Measurements from ENCODE around the gene RFX3. TPM values are rescaled to one million over a fixed set of nuclear protein-coding genes. Genes with fewer than 3 reads are reported as not detected.

RFX3 gene
- total and polyA plus RNA-seq, 2 of the 13 experiments (the other 11 are each of a cell fraction or from before 2014, with no cell fraction given) = 2.7 to 5.3 TPM

DNA sequence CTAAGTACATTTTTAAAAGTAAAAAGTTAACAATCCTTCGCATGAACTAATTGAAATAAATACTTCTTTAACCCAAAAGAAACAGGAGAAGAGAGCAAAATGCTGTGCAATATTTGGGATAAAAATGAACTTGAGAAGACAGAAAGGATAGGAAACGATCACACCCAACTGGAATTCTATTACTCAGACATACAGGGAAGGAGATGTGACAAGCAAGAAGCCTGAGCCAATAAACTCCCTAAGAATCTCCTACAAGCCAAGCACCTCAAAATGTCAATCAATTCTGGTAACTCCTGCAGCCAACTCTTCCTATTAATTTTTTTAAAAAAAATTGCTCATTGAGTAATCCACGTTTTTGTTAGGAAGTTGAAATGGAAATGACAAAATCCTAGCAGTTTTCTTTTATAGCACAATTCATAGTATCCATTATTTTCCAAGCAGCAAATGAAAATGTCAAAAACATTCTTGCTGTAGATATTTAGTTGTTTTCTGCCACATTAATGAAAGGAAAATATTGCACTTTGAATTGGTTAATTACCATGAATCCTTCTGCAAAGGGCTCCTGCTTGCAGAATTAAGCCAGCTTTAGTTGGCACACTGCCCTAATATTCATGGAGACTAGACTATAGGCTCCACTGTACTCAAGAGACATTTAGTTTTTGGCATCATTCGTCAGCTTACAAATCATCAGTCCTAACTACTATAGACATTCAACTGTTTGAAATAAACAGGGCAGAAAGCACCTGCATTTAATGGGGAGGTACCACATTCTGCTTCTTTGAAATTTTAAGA, 89.0 kb downstream of the RFX3 start:
- Histone ChIP-seq H3K9me3 (ENCODE audit: low read length) (no peaks in the 10 kb centered on the region), H3K79me2 (ENCODE audit: insufficient read depth, low read length) (no peaks in the 10 kb centered on the region), H3K27ac (ENCODE audit: extremely low read length, insufficient read depth, low read length) (no peak overlapping the region), H2AFZ (ENCODE audit: low read length) (no peak overlapping the region), H3K4me1 (ENCODE audit: insufficient read depth, low read length) (no peaks in the 10 kb centered on the region), H3K27me3 (ENCODE audit: control insufficient read depth in 1 of 2, insufficient read depth in 2 of 2, low read length in 2 of 2) (no peaks in the 10 kb centered on the region; a peak in 1 of 5 replicates), H3K9ac (ENCODE audit: insufficient read depth, low read depth, low read length) (no peak overlapping the region), H3K36me3 (replicated peaks in 1 of 2; ENCODE audit: control insufficient read depth in 1 of 2, insufficient read depth in 2 of 2, low read length in 2 of 2) (no peaks in the 10 kb centered on the region), H4K20me1 (ENCODE audit: insufficient read depth, low read length) (no peaks in the 10 kb centered on the region; the same call in 1 of the 2 replicates), H3K4me3 (replicated peaks in 1 of 3; ENCODE audit: insufficient read depth in 1 of 3, low read depth in 2 of 3, low read length in 3 of 3) (no peak overlapping the region), H3K4me2 (ENCODE audit: low read depth, low read length) (no peak overlapping the region)
- in situ Hi-C loops (cut with HindIII; ENCODE audit: extremely low pct_ligation_motif_present, low pct_unique_long_range_greater_than_20kb) (loop anchor here (25.0 kb wide), 1 partner anchor 575 kb away; no protein-coding TSS in a partner anchor), intact Hi-C loops (cut with micrococcal nuclease; ENCODE audit: unreplicated experiment) (no loop called here)
- BruUV-seq (replicated peaks) = no TSS peak
- WGBS (ENCODE audit: low lambda C conversion rate) = 91% methylated on average over 4 of the region's 4 CpGs
- TF ChIP-seq ZNF343 (CRISPR knock-in tag; IDR thresholded peaks at IDR 0.05) (no peak), ZNF777 (CRISPR knock-in tag; IDR thresholded peaks at IDR 0.05) (no peak), GATAD2A (CRISPR knock-in tag; IDR thresholded peaks at IDR 0.05) (no peak), HNRNPUL1 (IDR thresholded peaks at IDR 0.05; ENCODE audit: low read depth, low read length) (no peak)
- TF ChIP-seq, protein P1, sequence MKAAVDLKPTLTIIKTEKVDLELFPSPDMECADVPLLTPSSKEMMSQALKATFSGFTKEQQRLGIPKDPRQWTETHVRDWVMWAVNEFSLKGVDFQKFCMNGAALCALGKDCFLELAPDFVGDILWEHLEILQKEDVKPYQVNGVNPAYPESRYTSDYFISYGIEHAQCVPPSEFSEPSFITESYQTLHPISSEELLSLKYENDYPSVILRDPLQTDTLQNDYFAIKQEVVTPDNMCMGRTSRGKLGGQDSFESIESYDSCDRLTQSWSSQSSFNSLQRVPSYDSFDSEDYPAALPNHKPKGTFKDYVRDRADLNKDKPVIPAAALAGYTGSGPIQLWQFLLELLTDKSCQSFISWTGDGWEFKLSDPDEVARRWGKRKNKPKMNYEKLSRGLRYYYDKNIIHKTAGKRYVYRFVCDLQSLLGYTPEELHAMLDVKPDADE (CRISPR knock-in tag; IDR thresholded peaks at IDR 0.05) = no peak
- POLR2A ChIA-PET = no interaction called here
- DNase-seq (ENCODE audit: low spot score) (no peak), ATAC-seq (no peak), FAIRE-seq (no peak)
- CTCF ChIA-PET (ENCODE audit: low intra/inter-chr PET ratio, low total read pairs) = no interaction called here

DNA sequence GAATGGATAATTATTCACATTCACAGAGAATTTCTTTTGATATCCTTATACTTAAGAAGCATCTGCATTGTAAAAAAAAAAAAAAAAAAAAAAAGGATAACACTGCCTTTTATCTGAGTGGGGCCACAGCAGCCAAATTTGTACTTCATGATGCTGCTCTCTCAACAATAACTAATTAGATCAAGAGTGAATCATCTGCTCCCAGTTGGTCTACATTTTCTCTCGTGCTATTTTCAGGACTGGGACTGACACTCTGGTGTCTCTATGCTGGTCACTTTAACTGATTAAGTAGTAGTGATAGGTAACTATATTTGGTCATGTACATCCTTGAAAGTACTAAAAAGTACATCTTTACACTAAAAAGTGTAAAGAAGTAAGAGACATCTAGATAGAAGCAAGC, 90.1 kb downstream of the RFX3 start:
- Histone ChIP-seq H3K4me1 (ENCODE audit: insufficient read depth, low read length) (no peaks in the 10 kb centered on the region), H3K9me3 (ENCODE audit: low read length) (no peaks in the 10 kb centered on the region), H3K79me2 (ENCODE audit: insufficient read depth, low read length) (no peaks in the 10 kb centered on the region), H3K4me3 (replicated peaks in 1 of 3; ENCODE audit: insufficient read depth in 1 of 3, low read depth in 2 of 3, low read length in 3 of 3) (no peak overlapping the region), H3K9ac (ENCODE audit: insufficient read depth, low read depth, low read length) (no peak overlapping the region), H4K20me1 (ENCODE audit: insufficient read depth, low read length) (no peaks in the 10 kb centered on the region), H3K36me3 (replicated peaks in 1 of 2; ENCODE audit: control insufficient read depth in 1 of 2, insufficient read depth in 2 of 2, low read length in 2 of 2) (no peaks in the 10 kb centered on the region), H2AFZ (ENCODE audit: low read length) (no peak overlapping the region), H3K4me2 (ENCODE audit: low read depth, low read length) (no peak overlapping the region), H3K27ac (ENCODE audit: extremely low read length, insufficient read depth, low read length) (no peak overlapping the region), H3K27me3 (ENCODE audit: control insufficient read depth in 1 of 2, insufficient read depth in 2 of 2, low read length in 2 of 2) (no peaks in the 10 kb centered on the region; a peak in 1 of 5 replicates)
- WGBS (ENCODE audit: low lambda C conversion rate) = 90% methylated on average over 1 of the region's 1 CpG
- intact Hi-C loops (cut with micrococcal nuclease; ENCODE audit: unreplicated experiment) (no loop called here), in situ Hi-C loops (cut with HindIII; ENCODE audit: extremely low pct_ligation_motif_present, low pct_unique_long_range_greater_than_20kb) (loop anchor here (25.0 kb wide), 1 partner anchor 573 kb away; no protein-coding TSS in a partner anchor)
- ATAC-seq (no peak), DNase-seq (ENCODE audit: low spot score) (no peak), FAIRE-seq (no peak)
- BruUV-seq (replicated peaks) = no TSS peak
- ChIA-PET CTCF (ENCODE audit: low intra/inter-chr PET ratio, low total read pairs) (no interaction called here), POLR2A (no interaction called here)
- TF ChIP-seq, protein P2, sequence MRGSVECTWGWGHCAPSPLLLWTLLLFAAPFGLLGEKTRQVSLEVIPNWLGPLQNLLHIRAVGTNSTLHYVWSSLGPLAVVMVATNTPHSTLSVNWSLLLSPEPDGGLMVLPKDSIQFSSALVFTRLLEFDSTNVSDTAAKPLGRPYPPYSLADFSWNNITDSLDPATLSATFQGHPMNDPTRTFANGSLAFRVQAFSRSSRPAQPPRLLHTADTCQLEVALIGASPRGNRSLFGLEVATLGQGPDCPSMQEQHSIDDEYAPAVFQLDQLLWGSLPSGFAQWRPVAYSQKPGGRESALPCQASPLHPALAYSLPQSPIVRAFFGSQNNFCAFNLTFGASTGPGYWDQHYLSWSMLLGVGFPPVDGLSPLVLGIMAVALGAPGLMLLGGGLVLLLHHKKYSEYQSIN (CRISPR knock-in tag; IDR thresholded peaks at IDR 0.05; ENCODE audit: borderline replicate concordance) = no peak
- TF ChIP-seq, protein P3, sequence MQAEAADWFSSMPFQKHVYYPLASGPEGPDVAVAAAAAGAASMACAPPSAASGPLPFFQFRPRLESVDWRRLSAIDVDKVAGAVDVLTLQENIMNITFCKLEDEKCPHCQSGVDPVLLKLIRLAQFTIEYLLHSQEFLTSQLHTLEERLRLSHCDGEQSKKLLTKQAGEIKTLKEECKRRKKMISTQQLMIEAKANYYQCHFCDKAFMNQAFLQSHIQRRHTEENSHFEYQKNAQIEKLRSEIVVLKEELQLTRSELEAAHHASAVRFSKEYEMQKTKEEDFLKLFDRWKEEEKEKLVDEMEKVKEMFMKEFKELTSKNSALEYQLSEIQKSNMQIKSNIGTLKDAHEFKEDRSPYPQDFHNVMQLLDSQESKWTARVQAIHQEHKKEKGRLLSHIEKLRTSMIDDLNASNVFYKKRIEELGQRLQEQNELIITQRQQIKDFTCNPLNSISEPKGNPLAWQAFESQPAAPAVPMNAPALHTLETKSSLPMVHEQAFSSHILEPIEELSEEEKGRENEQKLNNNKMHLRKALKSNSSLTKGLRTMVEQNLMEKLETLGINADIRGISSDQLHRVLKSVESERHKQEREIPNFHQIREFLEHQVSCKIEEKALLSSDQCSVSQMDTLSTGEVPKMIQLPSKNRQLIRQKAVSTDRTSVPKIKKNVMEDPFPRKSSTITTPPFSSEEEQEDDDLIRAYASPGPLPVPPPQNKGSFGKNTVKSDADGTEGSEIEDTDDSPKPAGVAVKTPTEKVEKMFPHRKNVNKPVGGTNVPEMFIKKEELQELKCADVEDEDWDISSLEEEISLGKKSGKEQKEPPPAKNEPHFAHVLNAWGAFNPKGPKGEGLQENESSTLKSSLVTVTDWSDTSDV (CRISPR knock-in tag; IDR thresholded peaks at IDR 0.05) = no peak
- no peak for TF ChIP-seq ZNF569 (CRISPR knock-in tag; IDR thresholded peaks at IDR 0.05; ENCODE audit: borderline replicate concordance)
- no peak for TF ChIP-seq POLR2A (IDR thresholded peaks at IDR 0.05; ENCODE audit: insufficient read depth in 1 of 2, low read depth in 2 of 2, low read length in 2 of 2)
- TF ChIP-seq REPIN1 (CRISPR knock-in tag; IDR thresholded peaks at IDR 0.05; ENCODE audit: borderline replicate concordance, low read depth) = no peak
- no peak for TF ChIP-seq ONECUT2 (CRISPR knock-in tag; IDR thresholded peaks at IDR 0.05)

All from HepG2 (cell line).